Activated naive CD4-positive, alpha-beta T cell treated with anti-CD3 and anti-CD28 coated beads, Interleukin-2, amount 50 U/mL, for 24 hours (primary cell): Measurements from ENCODE around the gene TMPRSS4.

Source experiments
- H3K27ac Mint-ChIP-seq: one replicate; pipeline ENCODE4 v1.8.0; 2021; ENCODE audit warnings: mild to moderate bottlenecking, mixed read lengths
- H3K27me3 Mint-ChIP-seq: one replicate; pipeline ENCODE4 v1.8.0; 2021; ENCODE audit warnings: mixed read lengths
- H3K36me3 Mint-ChIP-seq: one replicate; pipeline ENCODE4 v1.8.0; 2021; ENCODE audit warnings: mixed read lengths
- H3K4me1 Mint-ChIP-seq: one replicate; pipeline ENCODE4 v1.8.0; 2021; ENCODE audit warnings: mixed read lengths
- H3K4me3 Mint-ChIP-seq: one replicate; pipeline ENCODE4 v1.8.0; 2021; ENCODE audit warnings: mild to moderate bottlenecking, mixed read lengths
- H3K9me3 Mint-ChIP-seq: one replicate; pipeline ENCODE4 v1.8.0; 2021; ENCODE audit warnings: mixed read lengths

TMPRSS4 gene

GRCh38 chr11:118157186-118157895, 80.5 kb downstream of the TMPRSS4 start:
- Mint-ChIP-seq H3K36me3 (no peaks in the 10 kb centered on the region), H3K27ac (no peak overlapping the region), H3K9me3 (no peaks in the 10 kb centered on the region), H3K4me3 (no peak overlapping the region), H3K27me3 (peaks cover 33% of the 10 kb centered on the region), H3K4me1 (peaks cover 11% of the 10 kb centered on the region)

DNA sequence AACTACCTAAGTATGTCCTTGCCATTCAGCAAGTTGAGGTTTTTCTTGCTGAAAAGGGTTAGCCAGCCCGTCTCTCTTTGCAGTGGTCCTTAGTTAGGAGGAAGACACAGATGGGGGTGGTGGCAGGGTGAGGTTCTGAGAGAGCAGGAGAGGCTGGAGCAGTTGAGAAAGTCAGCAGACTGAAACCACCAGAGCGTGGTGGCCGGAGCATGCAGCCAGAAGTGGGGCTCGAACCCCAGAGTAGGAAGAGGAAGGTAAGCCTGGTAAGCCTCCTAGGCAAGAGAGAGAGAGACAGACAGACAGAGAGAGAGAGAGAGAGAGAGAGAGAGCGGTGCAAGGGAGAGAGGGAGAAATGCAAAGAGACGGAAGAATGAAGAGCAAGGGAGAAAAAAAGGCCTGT, 84.9 kb downstream of the TMPRSS4 start:
- no peaks in the 10 kb centered on the region for H3K36me3 Mint-ChIP-seq
- H3K27ac Mint-ChIP-seq = no peak overlapping the region
- peaks cover 7% of the 10 kb centered on the region for H3K27me3 Mint-ChIP-seq
- no peaks in the 10 kb centered on the region for H3K9me3 Mint-ChIP-seq
- no peak overlapping the region for H3K4me3 Mint-ChIP-seq
- H3K4me1 Mint-ChIP-seq = peaks cover 3% of the 10 kb centered on the region

DNA sequence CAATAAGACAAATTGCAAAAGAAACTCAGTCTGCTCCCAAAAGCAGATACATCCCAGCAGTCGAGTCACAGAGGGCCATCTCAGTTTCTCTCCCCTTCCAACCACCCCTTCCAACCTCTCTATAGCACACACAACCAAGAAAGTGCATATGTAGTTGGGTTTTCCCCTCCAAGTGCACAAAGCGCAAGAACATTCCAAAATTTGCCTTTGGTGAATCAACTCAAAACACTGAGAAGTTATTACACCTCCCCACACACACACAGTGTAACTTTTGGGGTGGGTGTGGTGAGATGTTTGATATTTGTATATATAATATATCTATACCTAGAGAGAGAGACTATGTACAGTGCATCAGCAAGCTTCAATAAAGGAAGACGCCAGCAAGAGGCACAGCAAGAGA, 86.0 kb downstream of the TMPRSS4 start:
- H3K27ac Mint-ChIP-seq = no peak overlapping the region
- peaks cover 3% of the 10 kb centered on the region for H3K27me3 Mint-ChIP-seq
- no peaks in the 10 kb centered on the region for H3K36me3 Mint-ChIP-seq
- H3K4me3 Mint-ChIP-seq = no peak overlapping the region
- no peaks in the 10 kb centered on the region for H3K9me3 Mint-ChIP-seq
- no peaks in the 10 kb centered on the region for H3K4me1 Mint-ChIP-seq

GRCh38 chr11:118163494-118163893, 86.6 kb downstream of the TMPRSS4 start:
- H3K27ac Mint-ChIP-seq = no peak overlapping the region

DNA sequence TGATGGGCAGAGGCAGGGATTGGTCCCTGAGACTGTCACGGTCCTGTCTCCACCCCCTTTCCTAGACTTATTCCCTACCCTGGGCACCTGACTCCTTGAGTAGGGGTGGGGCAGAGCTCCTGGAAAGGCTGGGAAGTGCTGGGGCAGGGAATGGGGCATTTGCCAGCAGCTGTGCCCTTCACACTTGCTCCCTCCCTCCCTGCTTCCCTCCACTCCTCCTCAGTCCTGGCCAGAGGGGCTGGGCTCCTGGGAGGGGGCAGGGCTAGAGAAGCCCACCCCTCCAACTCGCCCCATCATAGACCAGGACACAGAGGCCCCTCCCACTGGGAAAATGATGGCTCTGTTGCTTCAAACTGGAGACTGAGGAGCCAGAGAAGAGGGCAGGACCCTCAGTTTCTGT, 88.0 kb downstream of the TMPRSS4 start:
- no peak overlapping the region for H3K4me3 Mint-ChIP-seq
- H3K4me1 Mint-ChIP-seq = no peaks in the 10 kb centered on the region
- no peaks in the 10 kb centered on the region for H3K9me3 Mint-ChIP-seq
- no peaks in the 10 kb centered on the region for H3K27me3 Mint-ChIP-seq
- H3K36me3 Mint-ChIP-seq = no peaks in the 10 kb centered on the region
- no peak overlapping the region for H3K27ac Mint-ChIP-seq

More at GRCh38 chr11:118163494-118163893, 86.6 kb downstream of the TMPRSS4 start:
- no peak overlapping the region for H3K4me3 Mint-ChIP-seq
- H3K36me3 Mint-ChIP-seq = no peaks in the 10 kb centered on the region
- H3K4me1 Mint-ChIP-seq = no peaks in the 10 kb centered on the region
- peaks cover 2% of the 10 kb centered on the region for H3K27me3 Mint-ChIP-seq
- H3K9me3 Mint-ChIP-seq = no peaks in the 10 kb centered on the region

GRCh38 chr11:118166641-118167040, 89.8 kb downstream of the TMPRSS4 start:
- H3K27ac Mint-ChIP-seq = no peak overlapping the region
- no peaks in the 10 kb centered on the region for H3K9me3 Mint-ChIP-seq
- peaks cover under 1% of the 10 kb centered on the region for H3K4me1 Mint-ChIP-seq
- H3K27me3 Mint-ChIP-seq = no peaks in the 10 kb centered on the region
- H3K4me3 Mint-ChIP-seq = no peak overlapping the region
- H3K36me3 Mint-ChIP-seq = no peaks in the 10 kb centered on the region

DNA sequence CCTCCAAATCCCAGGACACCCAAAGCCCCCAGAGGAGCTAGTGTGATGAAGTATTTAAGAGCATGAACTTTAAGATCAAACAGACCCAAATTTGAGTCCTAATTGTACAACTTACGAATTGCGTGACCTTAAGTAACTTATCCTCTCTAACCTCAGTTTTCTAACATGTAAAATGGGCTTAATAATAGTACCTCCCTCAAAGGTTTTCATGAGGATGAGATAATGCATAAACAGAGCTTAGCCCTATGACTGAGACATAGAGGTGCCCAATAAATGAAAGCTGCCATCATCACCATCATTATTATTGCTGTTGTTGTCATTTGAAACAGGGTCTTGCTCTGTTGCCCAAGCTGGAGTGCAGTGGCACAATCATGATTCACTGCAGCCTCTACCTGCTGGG, 90.4 kb downstream of the TMPRSS4 start:
- H3K27me3 Mint-ChIP-seq = no peaks in the 10 kb centered on the region
- H3K9me3 Mint-ChIP-seq = no peaks in the 10 kb centered on the region
- H3K4me1 Mint-ChIP-seq = peaks cover 4% of the 10 kb centered on the region
- no peaks in the 10 kb centered on the region for H3K36me3 Mint-ChIP-seq
- no peak overlapping the region for H3K4me3 Mint-ChIP-seq
- H3K27ac Mint-ChIP-seq = peak overlapping the region; percentile 17

DNA sequence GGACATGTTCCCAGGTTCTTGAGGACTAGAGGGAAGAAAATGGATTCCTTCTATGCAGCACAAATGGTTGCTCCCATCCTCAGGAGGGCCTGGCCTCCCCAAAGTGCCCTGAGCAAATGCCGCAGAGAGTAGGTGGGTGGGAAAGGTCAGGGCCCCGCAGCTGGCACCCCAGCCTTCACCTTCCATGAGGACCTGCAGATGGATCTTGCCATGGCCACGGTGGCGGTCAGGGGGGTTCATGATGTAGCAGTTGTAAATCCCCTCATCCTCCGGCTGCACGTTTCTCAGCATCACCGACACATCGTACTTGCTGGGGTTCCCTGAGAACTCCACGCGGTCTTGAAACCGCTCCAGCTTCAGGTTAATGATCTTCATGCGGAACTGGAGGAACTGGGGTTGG, 91.0 kb downstream of the TMPRSS4 start:
- Mint-ChIP-seq H3K36me3 (no peaks in the 10 kb centered on the region), H3K4me1 (peaks cover 4% of the 10 kb centered on the region), H3K4me3 (no peak overlapping the region), H3K27me3 (no peaks in the 10 kb centered on the region), H3K9me3 (no peaks in the 10 kb centered on the region), H3K27ac (no peak overlapping the region)

- Mint-ChIP-seq H3K9me3 (no peaks in the 10 kb centered on the region), H3K4me3 (no peak overlapping the region), H3K4me1 (peaks cover 4% of the 10 kb centered on the region), H3K36me3 (no peaks in the 10 kb centered on the region), H3K27me3 (no peaks in the 10 kb centered on the region), H3K27ac (no peak overlapping the region)
Measured at GRCh38 chr11:118168316-118168715, 91.4 kb downstream of the TMPRSS4 start.

GRCh38 chr11:118168751-118169150, 91.9 kb downstream of the TMPRSS4 start:
- H3K36me3 Mint-ChIP-seq = no peaks in the 10 kb centered on the region
- H3K9me3 Mint-ChIP-seq = no peaks in the 10 kb centered on the region
- H3K27me3 Mint-ChIP-seq = no peaks in the 10 kb centered on the region
- H3K27ac Mint-ChIP-seq = no peak overlapping the region
- no peak overlapping the region for H3K4me3 Mint-ChIP-seq
- peaks cover 4% of the 10 kb centered on the region for H3K4me1 Mint-ChIP-seq

GRCh38 chr11:118169300-118170140, 92.6 kb downstream of the TMPRSS4 start:
- H3K27ac Mint-ChIP-seq = peak overlapping the region; percentile 32
- no peak overlapping the region for H3K4me3 Mint-ChIP-seq
- H3K27me3 Mint-ChIP-seq = no peaks in the 10 kb centered on the region
- peaks cover 4% of the 10 kb centered on the region for H3K4me1 Mint-ChIP-seq
- H3K9me3 Mint-ChIP-seq = no peaks in the 10 kb centered on the region
- no peaks in the 10 kb centered on the region for H3K36me3 Mint-ChIP-seq

GRCh38 chr11:118170231-118170630, 93.4 kb downstream of the TMPRSS4 start:
- Mint-ChIP-seq H3K9me3 (no peaks in the 10 kb centered on the region), H3K4me3 (no peak overlapping the region), H3K27ac (no peak overlapping the region), H3K4me1 (peaks cover 4% of the 10 kb centered on the region), H3K27me3 (no peaks in the 10 kb centered on the region), H3K36me3 (no peaks in the 10 kb centered on the region)

GRCh38 chr11:118170882-118171268, 94.0 kb downstream of the TMPRSS4 start:
- Mint-ChIP-seq H3K27me3 (no peaks in the 10 kb centered on the region), H3K4me1 (peaks cover 4% of the 10 kb centered on the region), H3K36me3 (no peaks in the 10 kb centered on the region), H3K9me3 (no peaks in the 10 kb centered on the region), H3K27ac (no peak overlapping the region), H3K4me3 (no peak overlapping the region)
